ENCODE data around the gene KRTAP11-1. TPM values are rescaled to one million over a fixed set of nuclear protein-coding genes. Genes with fewer than 3 reads are reported as not detected.

The KRTAP11-1 gene, protein sequence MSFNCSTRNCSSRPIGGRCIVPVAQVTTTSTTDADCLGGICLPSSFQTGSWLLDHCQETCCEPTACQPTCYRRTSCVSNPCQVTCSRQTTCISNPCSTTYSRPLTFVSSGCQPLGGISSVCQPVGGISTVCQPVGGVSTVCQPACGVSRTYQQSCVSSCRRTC
- total RNA-seq (2014; rRNA removed; shearing (Covaris generic)) (not detected in 2 replicates), polyA plus RNA-seq (2016; fragmentation: Nextera tagmentation; extraction: Ambion mirVana) (not detected in 2 replicates)
- long read RNA-seq = 0 reads

DNA sequence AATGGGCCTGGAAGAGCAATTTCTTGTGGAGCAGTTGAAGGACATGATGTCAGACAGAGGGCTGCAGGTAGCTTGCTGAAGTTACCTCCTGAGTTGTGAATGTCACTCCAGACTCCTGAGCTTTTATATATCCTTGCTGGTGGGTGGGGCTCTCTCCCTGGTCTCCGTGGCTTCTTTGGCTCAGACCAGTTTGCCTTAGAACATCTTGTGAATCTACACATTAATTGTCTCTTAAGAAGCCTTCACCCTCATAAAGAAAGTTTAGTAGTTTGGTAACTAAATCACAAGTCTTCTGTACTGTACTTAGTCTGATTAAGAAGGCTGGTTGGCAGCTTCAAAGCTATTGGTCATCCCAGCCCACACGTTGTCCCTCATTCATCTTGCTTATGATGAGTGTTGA is at the start of gene KRTAP11-1:
TSS of gene KRTAP11-1 (minus strand) at position 101 of the 400 bp plus-strand sequence. CDS start at position 45, 56 bp downstream.
- Histone ChIP-seq H3K27me3 (ENCODE audit: insufficient read depth) (no peaks in the 10 kb centered on the region), H4K20me1 (replicated peaks; ENCODE audit: insufficient read depth) (no peaks in the 10 kb centered on the region)
- H3K4me3 Mint-ChIP-seq = no peak within 1 kb of the TSS

DNA sequence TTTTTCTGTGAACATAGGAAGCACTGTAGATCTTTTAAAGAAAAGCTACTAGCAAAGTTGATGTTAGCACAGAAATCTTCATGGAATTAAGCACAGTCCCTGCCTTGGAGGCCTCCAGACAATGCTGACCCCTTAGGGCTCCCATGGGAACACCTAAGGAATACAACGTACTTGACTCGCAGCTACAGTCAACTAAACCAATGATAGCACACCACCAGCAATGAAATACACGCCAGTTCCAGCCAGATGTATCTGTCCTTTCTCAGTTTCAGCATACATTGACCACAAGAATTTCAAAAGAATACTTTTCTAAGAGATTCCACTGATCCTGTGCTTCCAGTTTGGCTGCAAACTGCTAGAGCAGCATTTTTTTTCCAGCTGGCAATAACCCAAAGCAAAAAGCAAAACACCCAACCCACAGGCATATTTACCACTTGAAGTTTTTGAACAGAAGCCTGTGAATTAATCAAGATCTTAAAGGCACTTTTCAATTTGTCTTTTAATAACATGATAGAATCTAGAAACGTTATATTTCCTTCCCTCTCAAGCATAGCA is 42.8 kb upstream of the KRTAP11-1 start:
- no peak overlapping the region for H3K27ac Mint-ChIP-seq
- H3K4me3 Mint-ChIP-seq = no peak overlapping the region
- no peak for ATAC-seq
- no peak for TF ChIP-seq EZH2phosphoT487 (IDR thresholded peaks at IDR 0.05; ENCODE audit: unreplicated experiment)
- TF ChIP-seq EZH2 (IDR thresholded peaks at IDR 0.05; ENCODE audit: low read depth, unreplicated experiment) = no peak
- TF ChIP-seq STAT1 (IDR thresholded peaks at IDR 0.05; ENCODE audit: unreplicated experiment) = no peak
- TF ChIP-seq NANOG (IDR thresholded peaks at IDR 0.05; ENCODE audit: borderline replicate concordance) = no peak
- TF ChIP-seq POLR2AphosphoS5 (IDR thresholded peaks at IDR 0.05; ENCODE audit: low read depth) = no peak
- TF ChIP-seq JUNB (IDR thresholded peaks at IDR 0.05; ENCODE audit: unreplicated experiment) = no peak
- TF ChIP-seq, protein P1, sequence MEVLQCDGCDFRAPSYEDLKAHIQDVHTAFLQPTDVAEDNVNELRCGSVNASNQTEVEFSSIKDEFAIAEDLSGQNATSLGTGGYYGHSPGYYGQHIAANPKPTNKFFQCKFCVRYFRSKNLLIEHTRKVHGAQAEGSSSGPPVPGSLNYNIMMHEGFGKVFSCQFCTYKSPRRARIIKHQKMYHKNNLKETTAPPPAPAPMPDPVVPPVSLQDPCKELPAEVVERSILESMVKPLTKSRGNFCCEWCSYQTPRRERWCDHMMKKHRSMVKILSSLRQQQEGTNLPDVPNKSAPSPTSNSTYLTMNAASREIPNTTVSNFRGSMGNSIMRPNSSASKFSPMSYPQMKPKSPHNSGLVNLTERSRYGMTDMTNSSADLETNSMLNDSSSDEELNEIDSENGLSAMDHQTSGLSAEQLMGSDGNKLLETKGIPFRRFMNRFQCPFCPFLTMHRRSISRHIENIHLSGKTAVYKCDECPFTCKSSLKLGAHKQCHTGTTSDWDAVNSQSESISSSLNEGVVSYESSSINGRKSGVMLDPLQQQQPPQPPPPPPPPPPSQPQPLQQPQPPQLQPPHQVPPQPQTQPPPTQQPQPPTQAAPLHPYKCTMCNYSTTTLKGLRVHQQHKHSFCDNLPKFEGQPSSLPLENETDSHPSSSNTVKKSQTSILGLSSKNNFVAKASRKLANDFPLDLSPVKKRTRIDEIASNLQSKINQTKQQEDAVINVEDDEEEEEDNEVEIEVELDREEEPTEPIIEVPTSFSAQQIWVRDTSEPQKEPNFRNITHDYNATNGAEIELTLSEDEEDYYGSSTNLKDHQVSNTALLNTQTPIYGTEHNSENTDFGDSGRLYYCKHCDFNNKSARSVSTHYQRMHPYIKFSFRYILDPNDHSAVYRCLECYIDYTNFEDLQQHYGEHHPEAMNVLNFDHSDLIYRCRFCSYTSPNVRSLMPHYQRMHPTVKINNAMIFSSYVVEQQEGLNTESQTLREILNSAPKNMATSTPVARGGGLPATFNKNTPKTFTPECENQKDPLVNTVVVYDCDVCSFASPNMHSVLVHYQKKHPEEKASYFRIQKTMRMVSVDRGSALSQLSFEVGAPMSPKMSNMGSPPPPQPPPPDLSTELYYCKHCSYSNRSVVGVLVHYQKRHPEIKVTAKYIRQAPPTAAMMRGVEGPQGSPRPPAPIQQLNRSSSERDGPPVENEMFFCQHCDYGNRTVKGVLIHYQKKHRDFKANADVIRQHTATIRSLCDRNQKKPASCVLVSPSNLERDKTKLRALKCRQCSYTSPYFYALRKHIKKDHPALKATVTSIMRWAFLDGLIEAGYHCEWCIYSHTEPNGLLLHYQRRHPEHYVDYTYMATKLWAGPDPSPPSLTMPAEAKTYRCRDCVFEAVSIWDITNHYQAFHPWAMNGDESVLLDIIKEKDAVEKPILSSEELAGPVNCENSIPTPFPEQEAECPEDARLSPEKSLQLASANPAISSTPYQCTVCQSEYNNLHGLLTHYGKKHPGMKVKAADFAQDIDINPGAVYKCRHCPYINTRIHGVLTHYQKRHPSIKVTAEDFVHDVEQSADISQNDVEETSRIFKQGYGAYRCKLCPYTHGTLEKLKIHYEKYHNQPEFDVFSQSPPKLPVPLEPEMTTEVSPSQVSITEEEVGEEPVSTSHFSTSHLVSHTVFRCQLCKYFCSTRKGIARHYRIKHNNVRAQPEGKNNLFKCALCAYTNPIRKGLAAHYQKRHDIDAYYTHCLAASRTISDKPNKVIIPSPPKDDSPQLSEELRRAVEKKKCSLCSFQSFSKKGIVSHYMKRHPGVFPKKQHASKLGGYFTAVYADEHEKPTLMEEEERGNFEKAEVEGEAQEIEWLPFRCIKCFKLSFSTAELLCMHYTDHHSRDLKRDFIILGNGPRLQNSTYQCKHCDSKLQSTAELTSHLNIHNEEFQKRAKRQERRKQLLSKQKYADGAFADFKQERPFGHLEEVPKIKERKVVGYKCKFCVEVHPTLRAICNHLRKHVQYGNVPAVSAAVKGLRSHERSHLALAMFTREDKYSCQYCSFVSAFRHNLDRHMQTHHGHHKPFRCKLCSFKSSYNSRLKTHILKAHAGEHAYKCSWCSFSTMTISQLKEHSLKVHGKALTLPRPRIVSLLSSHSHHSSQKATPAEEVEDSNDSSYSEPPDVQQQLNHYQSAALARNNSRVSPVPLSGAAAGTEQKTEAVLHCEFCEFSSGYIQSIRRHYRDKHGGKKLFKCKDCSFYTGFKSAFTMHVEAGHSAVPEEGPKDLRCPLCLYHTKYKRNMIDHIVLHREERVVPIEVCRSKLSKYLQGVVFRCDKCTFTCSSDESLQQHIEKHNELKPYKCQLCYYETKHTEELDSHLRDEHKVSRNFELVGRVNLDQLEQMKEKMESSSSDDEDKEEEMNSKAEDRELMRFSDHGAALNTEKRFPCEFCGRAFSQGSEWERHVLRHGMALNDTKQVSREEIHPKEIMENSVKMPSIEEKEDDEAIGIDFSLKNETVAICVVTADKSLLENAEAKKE (CRISPR knock-in tag; IDR thresholded peaks at IDR 0.05) = no peak

More for the DNA sequence above, at the start of gene KRTAP11-1:
- H3K27ac ChIP-seq (ENCODE audit: low read depth) = no peak within 1 kb of the TSS
- H3K36me3 Mint-ChIP-seq (ENCODE audit: low read depth) = no peaks in the 10 kb centered on the region
- H3K27me3 Mint-ChIP-seq (ENCODE audit: insufficient read depth, low read depth, poor library complexity) = no peaks in the 10 kb centered on the region
- no peaks in the 10 kb centered on the region for H3K36me3 ChIP-seq (ENCODE audit: insufficient read depth)
- no peak within 1 kb of the TSS for H3K4me3 ChIP-seq
- no peaks in the 10 kb centered on the region for H3F3A ChIP-seq (replicated peaks; ENCODE audit: low read depth)
- H3K27ac Mint-ChIP-seq = no peak within 1 kb of the TSS; the same call in 1 of the 2 replicates
- no peaks in the 10 kb centered on the region for H3K9me2 ChIP-seq (ENCODE audit: insufficient read depth)
- H3K79me2 ChIP-seq (replicated peaks; ENCODE audit: insufficient read depth) = no peaks in the 10 kb centered on the region
- no peak for ATAC-seq
- no peaks in the 10 kb centered on the region for H3K9me3 Mint-ChIP-seq
- no peak for DNase-seq (ENCODE audit: low spot score)
- no peaks in the 10 kb centered on the region for H3K4me1 Mint-ChIP-seq
- no peaks in the 10 kb centered on the region for H3K4me1 ChIP-seq (ENCODE audit: insufficient read depth)
- H2AFZ ChIP-seq = no peak within 1 kb of the TSS
- H3K4me2 ChIP-seq = no peak within 1 kb of the TSS
- TF ChIP-seq EZH2 (IDR thresholded peaks at IDR 0.05; ENCODE audit: low read depth, unreplicated experiment) (no peak), CREB1 (CRISPR knock-in tag; IDR thresholded peaks at IDR 0.05; ENCODE audit: low read depth) (no peak), EZH2phosphoT487 (IDR thresholded peaks at IDR 0.05; ENCODE audit: unreplicated experiment) (no peak), ZNF114 (CRISPR knock-in tag; IDR thresholded peaks at IDR 0.05) (no peak), NANOG (IDR thresholded peaks at IDR 0.05; ENCODE audit: borderline replicate concordance) (no peak)
- TF ChIP-seq, protein P2, sequence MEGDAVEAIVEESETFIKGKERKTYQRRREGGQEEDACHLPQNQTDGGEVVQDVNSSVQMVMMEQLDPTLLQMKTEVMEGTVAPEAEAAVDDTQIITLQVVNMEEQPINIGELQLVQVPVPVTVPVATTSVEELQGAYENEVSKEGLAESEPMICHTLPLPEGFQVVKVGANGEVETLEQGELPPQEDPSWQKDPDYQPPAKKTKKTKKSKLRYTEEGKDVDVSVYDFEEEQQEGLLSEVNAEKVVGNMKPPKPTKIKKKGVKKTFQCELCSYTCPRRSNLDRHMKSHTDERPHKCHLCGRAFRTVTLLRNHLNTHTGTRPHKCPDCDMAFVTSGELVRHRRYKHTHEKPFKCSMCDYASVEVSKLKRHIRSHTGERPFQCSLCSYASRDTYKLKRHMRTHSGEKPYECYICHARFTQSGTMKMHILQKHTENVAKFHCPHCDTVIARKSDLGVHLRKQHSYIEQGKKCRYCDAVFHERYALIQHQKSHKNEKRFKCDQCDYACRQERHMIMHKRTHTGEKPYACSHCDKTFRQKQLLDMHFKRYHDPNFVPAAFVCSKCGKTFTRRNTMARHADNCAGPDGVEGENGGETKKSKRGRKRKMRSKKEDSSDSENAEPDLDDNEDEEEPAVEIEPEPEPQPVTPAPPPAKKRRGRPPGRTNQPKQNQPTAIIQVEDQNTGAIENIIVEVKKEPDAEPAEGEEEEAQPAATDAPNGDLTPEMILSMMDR (conservative IDR thresholded peaks at IDR 0.05; ENCODE audit: low read depth in 2 of 2) = no peak
- TF ChIP-seq, protein P3, sequence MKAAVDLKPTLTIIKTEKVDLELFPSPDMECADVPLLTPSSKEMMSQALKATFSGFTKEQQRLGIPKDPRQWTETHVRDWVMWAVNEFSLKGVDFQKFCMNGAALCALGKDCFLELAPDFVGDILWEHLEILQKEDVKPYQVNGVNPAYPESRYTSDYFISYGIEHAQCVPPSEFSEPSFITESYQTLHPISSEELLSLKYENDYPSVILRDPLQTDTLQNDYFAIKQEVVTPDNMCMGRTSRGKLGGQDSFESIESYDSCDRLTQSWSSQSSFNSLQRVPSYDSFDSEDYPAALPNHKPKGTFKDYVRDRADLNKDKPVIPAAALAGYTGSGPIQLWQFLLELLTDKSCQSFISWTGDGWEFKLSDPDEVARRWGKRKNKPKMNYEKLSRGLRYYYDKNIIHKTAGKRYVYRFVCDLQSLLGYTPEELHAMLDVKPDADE (IDR thresholded peaks at IDR 0.05) = no peak

More for the DNA sequence above, 42.8 kb upstream of the KRTAP11-1 start:
- DNase-seq (ENCODE audit: low spot score) = no peak
- Histone ChIP-seq H3K9me2 (ENCODE audit: insufficient read depth) (peaks cover 22% of the 10 kb centered on the region; the same call in 1 of the 2 replicates), H3K27me3 (ENCODE audit: insufficient read depth) (no peaks in the 10 kb centered on the region), H3K36me3 (ENCODE audit: insufficient read depth) (no peaks in the 10 kb centered on the region), H4K20me1 (replicated peaks; ENCODE audit: insufficient read depth) (no peaks in the 10 kb centered on the region), H3K79me2 (replicated peaks; ENCODE audit: insufficient read depth) (no peaks in the 10 kb centered on the region), H3K4me3 (no peak overlapping the region), H2AFZ (no peak overlapping the region), H3F3A (replicated peaks; ENCODE audit: low read depth) (no peaks in the 10 kb centered on the region), H3K27ac (ENCODE audit: low read depth) (no peak overlapping the region), H3K4me1 (ENCODE audit: insufficient read depth) (no peaks in the 10 kb centered on the region), H3K4me2 (no peak overlapping the region)
- H3K4me1 Mint-ChIP-seq = peaks cover 3% of the 10 kb centered on the region; the same call in 2 of the 3 replicates
- no peaks in the 10 kb centered on the region for H3K9me3 Mint-ChIP-seq
- H3K27me3 Mint-ChIP-seq (ENCODE audit: insufficient read depth, low read depth, poor library complexity) = no peaks in the 10 kb centered on the region
- H3K36me3 Mint-ChIP-seq (ENCODE audit: low read depth) = no peaks in the 10 kb centered on the region
